Cardiac fibroblast (primary cell): ENCODE results near the gene OAT.

Experiments
- DNase-seq, 2 donors: peaks; one replicate each; pipeline versions ENCODE4 v3.0.0 to v3.0.0-alpha.2; 2010; ENCODE audit warnings: low read depth in 2 of 2
- H3K4me3 ChIP-seq, 2 donors: replicated peaks in 1 of 2; 1 replicate in 1 of 2; 2 replicates in 1 of 2; pipeline ENCODE4 v1.5.1; 2011; ENCODE audit warnings: low read depth in 2 of 2, low read length in 2 of 2, mild to moderate bottlenecking in 2 of 2, moderate library complexity in 1 of 2
- TF ChIP-seq, protein P1 (sequence below): IDR thresholded peaks from one replicate; pipeline ENCODE4 v1.5.1; 2011; ENCODE audit warnings: low read depth, mild to moderate bottlenecking, low read length, inconsistent platforms

The OAT gene

DNA sequence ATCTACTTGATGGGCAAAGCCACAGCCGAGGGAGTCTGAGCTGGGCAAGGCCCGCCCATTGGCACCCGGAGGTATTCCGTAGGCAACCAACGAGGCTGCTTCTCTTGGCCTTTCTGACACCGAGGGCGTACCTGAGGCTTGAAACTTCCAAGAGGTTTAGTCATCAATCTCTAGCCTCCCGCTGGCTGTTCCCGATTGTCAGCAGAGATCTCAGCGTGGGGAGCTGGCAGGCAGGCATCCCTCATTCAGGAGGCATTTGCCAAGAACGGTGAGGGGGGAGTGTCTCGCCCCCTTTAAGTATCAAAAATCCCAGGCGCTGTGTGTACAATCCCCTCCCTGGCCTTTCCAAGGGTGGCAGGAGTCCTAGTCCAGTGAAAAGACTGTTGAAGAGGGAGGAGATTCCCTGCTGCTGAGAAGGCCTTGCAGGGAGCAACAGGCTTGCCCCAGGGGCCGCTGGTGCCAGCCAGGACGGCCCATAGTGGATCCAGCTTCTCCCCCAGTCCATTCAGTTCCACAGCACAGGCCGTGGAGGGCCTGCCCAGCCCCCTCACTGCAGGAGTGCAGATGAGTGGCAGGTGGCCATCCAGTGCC lies 39.7 kb downstream of the OAT start:
- no peak for DNase-seq
- no peak overlapping the region for H3K4me3 ChIP-seq
- TF ChIP-seq, protein P1, sequence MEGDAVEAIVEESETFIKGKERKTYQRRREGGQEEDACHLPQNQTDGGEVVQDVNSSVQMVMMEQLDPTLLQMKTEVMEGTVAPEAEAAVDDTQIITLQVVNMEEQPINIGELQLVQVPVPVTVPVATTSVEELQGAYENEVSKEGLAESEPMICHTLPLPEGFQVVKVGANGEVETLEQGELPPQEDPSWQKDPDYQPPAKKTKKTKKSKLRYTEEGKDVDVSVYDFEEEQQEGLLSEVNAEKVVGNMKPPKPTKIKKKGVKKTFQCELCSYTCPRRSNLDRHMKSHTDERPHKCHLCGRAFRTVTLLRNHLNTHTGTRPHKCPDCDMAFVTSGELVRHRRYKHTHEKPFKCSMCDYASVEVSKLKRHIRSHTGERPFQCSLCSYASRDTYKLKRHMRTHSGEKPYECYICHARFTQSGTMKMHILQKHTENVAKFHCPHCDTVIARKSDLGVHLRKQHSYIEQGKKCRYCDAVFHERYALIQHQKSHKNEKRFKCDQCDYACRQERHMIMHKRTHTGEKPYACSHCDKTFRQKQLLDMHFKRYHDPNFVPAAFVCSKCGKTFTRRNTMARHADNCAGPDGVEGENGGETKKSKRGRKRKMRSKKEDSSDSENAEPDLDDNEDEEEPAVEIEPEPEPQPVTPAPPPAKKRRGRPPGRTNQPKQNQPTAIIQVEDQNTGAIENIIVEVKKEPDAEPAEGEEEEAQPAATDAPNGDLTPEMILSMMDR = no peak

DNA sequence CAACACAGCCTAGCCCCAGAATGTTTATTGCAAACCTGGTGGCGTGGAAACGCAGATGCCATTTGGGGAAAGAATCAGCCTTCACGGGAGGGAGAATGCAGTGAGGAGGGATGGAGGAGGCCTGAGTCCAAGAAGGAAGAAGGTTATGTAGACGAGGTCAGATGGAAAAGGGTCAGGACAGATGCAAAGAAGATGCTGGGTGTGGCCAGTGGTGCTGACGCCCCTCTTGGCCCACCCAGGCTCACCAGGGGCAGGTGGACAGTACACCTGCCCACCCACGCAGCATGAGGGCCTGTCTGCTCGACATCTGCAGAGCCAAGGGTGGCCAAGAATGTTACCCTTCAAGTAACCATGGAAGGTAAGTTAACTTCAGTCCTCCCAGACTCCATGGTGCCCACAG lies 40.5 kb downstream of the OAT start:
- TF ChIP-seq, protein P1 = no peak

DNA sequence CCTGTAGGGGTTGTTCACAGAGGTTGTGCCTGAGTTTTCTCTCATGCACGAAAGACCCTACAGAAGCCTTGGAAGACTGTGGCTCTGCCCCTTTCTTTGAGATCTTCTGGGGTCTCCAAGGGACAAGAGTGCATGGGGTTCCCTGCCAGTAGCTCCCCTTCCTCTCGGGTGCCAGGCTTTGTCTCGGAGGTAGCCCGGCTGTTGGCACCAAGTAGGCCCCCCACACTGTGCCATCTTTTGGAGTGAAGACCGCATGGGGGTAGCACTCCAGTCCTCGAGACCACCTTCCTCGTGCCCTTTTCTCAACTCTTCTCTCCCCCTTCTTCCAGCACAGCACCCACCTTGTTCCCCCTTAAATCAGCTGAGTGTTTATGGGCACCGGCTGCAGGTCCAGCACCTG lies 41.6 kb downstream of the OAT start:
- no peak overlapping the region for H3K4me3 ChIP-seq
- TF ChIP-seq, protein P1 = no peak
- DNase-seq = no peak

More for the DNA sequence above, 40.5 kb downstream of the OAT start:
- no peak for DNase-seq
- no peak overlapping the region for H3K4me3 ChIP-seq

DNA sequence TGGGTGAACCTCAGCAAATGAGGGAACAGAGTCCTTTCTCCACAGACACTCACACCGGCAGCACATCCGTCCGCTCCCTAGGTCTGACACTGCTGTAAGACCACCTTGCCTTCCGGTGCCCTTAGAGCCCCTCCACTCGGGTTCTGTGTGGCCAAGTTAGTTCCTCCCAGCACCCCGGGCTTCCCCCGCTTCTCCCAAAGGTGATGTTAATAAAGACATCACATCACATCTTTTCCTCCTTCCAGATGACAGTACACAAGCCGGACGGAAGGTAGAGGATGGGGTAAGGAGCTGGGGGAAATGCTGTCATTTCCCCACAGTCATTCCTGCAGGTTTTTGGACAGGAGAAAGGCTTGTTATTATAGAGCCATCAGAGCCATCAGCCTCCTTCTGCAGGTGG lies 42.3 kb downstream of the OAT start:
- DNase-seq = no peak
- H3K4me3 ChIP-seq = no peak overlapping the region
- TF ChIP-seq, protein P1 = no peak

DNA sequence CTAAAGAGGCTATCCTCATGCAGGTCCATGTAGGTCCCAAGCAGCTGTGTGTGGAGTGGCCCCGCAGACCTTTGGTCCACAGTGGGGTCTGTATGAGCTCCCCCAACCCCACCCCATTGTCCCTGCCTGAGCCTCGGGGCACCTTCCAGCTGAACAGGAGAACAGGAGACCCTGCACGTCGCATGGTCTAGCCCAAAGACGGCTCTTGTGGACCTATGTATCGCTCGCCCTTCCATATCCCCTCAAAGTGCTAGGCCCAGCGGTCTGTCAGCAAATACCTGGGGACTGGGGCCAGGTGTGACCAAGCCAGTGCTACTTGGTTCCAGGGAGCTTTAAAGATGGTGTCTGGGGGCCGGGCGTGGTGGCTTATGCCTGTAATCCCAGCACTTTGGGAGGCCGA lies 43.0 kb downstream of the OAT start:
- DNase-seq = no peak
- H3K4me3 ChIP-seq = no peak overlapping the region
- TF ChIP-seq, protein P1 = no peak

DNA sequence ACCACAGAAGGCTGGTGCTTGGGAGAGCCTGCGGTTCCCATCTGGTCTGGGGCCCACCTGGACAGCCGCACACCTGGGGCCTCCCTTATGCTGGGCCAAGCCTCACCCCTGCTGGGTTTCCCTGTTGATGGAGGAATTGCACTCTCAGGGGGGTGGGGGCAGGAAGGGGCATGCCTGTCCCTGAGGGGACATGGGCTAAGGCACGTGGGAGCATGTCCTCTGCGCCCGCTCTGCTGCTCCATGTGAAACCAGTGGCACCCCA lies 43.4 kb downstream of the OAT start:
- H3K4me3 ChIP-seq = no peak overlapping the region
- DNase-seq = no peak
- TF ChIP-seq, protein P1 = no peak
